Measurements from ENCODE around the gene GRK5. TPM values are rescaled to one million over a fixed set of nuclear protein-coding genes. Genes with fewer than 3 reads are reported as not detected.
A peak's percentile ranks its signal among the peaks of the same experiment; 100 is the strongest.

GRK5 gene
- total RNA-seq, 1 donor from 2014 or later = 93.1 TPM

GRCh38 chr10:119395280-119396007 is 188.1 kb downstream of the GRK5 start:
- DNase-seq (ENCODE audit: extremely low read depth, low read depth, low spot score) = no peak

GRCh38 chr10:119396008-119396708 is 188.8 kb downstream of the GRK5 start:
- DNase-seq (ENCODE audit: extremely low read depth, low read depth, low spot score) = no peak

- no peak for DNase-seq (ENCODE audit: extremely low read depth, low read depth, low spot score)
Observed at GRCh38 chr10:119396709-119397071, 189.3 kb downstream of the GRK5 start.

GRCh38 chr10:119397416-119397815 is 190.0 kb downstream of the GRK5 start:
- no peak for DNase-seq (ENCODE audit: extremely low read depth, low read depth, low spot score)

GRCh38 chr10:119398996-119399395 is 191.6 kb downstream of the GRK5 start:
- DNase-seq (ENCODE audit: extremely low read depth, low read depth, low spot score) = no peak

GRCh38 chr10:119399466-119399865 is 192.1 kb downstream of the GRK5 start:
- no peak for DNase-seq (ENCODE audit: extremely low read depth, low read depth, low spot score)

- DNase-seq (ENCODE audit: extremely low read depth, low read depth, low spot score) = peak; percentile 41
Observed at GRCh38 chr10:119401671-119402395, 194.5 kb downstream of the GRK5 start.

- no peak for DNase-seq (ENCODE audit: extremely low read depth, low read depth, low spot score)
Observed at GRCh38 chr10:119403921-119404320, 196.6 kb downstream of the GRK5 start.

- no peak for DNase-seq (ENCODE audit: extremely low read depth, low read depth, low spot score)
Observed at GRCh38 chr10:119404719-119405519, 197.5 kb downstream of the GRK5 start.

- DNase-seq (ENCODE audit: extremely low read depth, low read depth, low spot score) = no peak
Observed at GRCh38 chr10:119405520-119405807, 198.1 kb downstream of the GRK5 start.

- no peak for DNase-seq (ENCODE audit: extremely low read depth, low read depth, low spot score)
Observed at GRCh38 chr10:119406137-119406536, 198.8 kb downstream of the GRK5 start.

- DNase-seq (ENCODE audit: extremely low read depth, low read depth, low spot score) = no peak
Observed at GRCh38 chr10:119406601-119407253, 199.4 kb downstream of the GRK5 start.

- DNase-seq (ENCODE audit: extremely low read depth, low read depth, low spot score) = no peak
Observed at GRCh38 chr10:119407254-119407777, 199.9 kb downstream of the GRK5 start.

- DNase-seq (ENCODE audit: extremely low read depth, low read depth, low spot score) = no peak
Observed at GRCh38 chr10:119408072-119408471, 200.7 kb downstream of the GRK5 start.

GRCh38 chr10:119408969-119409371 is 201.6 kb downstream of the GRK5 start:
- DNase-seq (ENCODE audit: extremely low read depth, low read depth, low spot score) = no peak

- DNase-seq (ENCODE audit: extremely low read depth, low read depth, low spot score) = no peak
Observed at GRCh38 chr10:119409385-119409784, 202.0 kb downstream of the GRK5 start.

- no peak for DNase-seq (ENCODE audit: extremely low read depth, low read depth, low spot score)
Observed at GRCh38 chr10:119409906-119410305, 202.5 kb downstream of the GRK5 start.

- no peak for DNase-seq (ENCODE audit: extremely low read depth, low read depth, low spot score)
Observed at GRCh38 chr10:119410361-119411116, 203.2 kb downstream of the GRK5 start.

- DNase-seq (ENCODE audit: extremely low read depth, low read depth, low spot score) = no peak
Observed at GRCh38 chr10:119412244-119413092, 205.1 kb downstream of the GRK5 start.
